ENCODE results near the gene DIDO1.

The DIDO1 gene

DNA sequence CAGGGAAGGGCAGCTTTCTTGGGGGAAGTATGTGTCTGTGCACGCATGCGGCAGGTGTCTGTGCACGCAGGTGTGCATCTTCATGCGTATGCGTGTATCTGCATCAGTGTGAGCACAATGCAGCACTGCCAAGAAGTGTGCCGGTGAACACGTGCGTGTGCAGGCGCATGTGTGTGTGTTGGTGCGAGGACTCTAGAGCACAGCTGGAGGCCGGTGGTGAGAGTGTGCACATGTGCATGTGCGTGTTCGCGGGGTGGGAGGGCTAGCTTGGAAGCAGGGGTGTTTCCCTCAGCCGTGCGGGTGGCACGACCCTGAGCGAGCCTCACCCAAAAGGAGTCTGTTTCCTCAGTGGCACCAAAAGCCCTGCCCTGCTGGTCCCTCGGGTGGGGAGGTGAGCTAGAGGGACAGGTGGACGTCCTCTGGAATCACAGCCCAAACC lies 33.7 kb upstream of the DIDO1 start:
- DNase-seq (ENCODE audit: extremely low read depth, insufficient read length), result no peak
- TF ChIP-seq, protein P1, sequence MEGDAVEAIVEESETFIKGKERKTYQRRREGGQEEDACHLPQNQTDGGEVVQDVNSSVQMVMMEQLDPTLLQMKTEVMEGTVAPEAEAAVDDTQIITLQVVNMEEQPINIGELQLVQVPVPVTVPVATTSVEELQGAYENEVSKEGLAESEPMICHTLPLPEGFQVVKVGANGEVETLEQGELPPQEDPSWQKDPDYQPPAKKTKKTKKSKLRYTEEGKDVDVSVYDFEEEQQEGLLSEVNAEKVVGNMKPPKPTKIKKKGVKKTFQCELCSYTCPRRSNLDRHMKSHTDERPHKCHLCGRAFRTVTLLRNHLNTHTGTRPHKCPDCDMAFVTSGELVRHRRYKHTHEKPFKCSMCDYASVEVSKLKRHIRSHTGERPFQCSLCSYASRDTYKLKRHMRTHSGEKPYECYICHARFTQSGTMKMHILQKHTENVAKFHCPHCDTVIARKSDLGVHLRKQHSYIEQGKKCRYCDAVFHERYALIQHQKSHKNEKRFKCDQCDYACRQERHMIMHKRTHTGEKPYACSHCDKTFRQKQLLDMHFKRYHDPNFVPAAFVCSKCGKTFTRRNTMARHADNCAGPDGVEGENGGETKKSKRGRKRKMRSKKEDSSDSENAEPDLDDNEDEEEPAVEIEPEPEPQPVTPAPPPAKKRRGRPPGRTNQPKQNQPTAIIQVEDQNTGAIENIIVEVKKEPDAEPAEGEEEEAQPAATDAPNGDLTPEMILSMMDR (IDR thresholded peaks at IDR 0.05; ENCODE audit: insufficient read depth, low read length, poor library complexity, severe bottlenecking), result no peak
- Histone ChIP-seq H3K27me3 (replicated peaks; ENCODE audit: control insufficient read depth, insufficient read depth, low read length) (no peaks in the 10 kb centered on the region), H3K36me3 (ENCODE audit: control insufficient read depth, insufficient read depth, low read length) (peaks cover 49% of the 10 kb centered on the region), H3K4me3 (replicated peaks; ENCODE audit: low read depth, low read length) (no peak overlapping the region)

GRCh38 chr20:62959101-62959971 lies 33.0 kb upstream of the DIDO1 start:
- no peaks in the 10 kb centered on the region for H3K27me3 ChIP-seq (replicated peaks; ENCODE audit: control insufficient read depth, insufficient read depth, low read length)
- peaks cover 42% of the 10 kb centered on the region for H3K36me3 ChIP-seq (ENCODE audit: control insufficient read depth, insufficient read depth, low read length)
- no peak for DNase-seq (ENCODE audit: extremely low read depth, insufficient read length)
- H3K4me3 ChIP-seq (replicated peaks; ENCODE audit: low read depth, low read length), result no peak overlapping the region
- TF ChIP-seq, protein P1 (IDR thresholded peaks at IDR 0.05; ENCODE audit: insufficient read depth, low read length, poor library complexity, severe bottlenecking), result no peak

- TF ChIP-seq, protein P1 (IDR thresholded peaks at IDR 0.05; ENCODE audit: insufficient read depth, low read length, poor library complexity, severe bottlenecking), result no peak
- Histone ChIP-seq H3K4me3 (replicated peaks; ENCODE audit: low read depth, low read length) (no peak overlapping the region), H3K27me3 (replicated peaks; ENCODE audit: control insufficient read depth, insufficient read depth, low read length) (no peaks in the 10 kb centered on the region), H3K36me3 (ENCODE audit: control insufficient read depth, insufficient read depth, low read length) (peaks cover 39% of the 10 kb centered on the region)
- no peak for DNase-seq (ENCODE audit: extremely low read depth, insufficient read length)
These were observed 32.2 kb upstream of the DIDO1 start for GRCh38 chr20:62958388-62959100.

DNA sequence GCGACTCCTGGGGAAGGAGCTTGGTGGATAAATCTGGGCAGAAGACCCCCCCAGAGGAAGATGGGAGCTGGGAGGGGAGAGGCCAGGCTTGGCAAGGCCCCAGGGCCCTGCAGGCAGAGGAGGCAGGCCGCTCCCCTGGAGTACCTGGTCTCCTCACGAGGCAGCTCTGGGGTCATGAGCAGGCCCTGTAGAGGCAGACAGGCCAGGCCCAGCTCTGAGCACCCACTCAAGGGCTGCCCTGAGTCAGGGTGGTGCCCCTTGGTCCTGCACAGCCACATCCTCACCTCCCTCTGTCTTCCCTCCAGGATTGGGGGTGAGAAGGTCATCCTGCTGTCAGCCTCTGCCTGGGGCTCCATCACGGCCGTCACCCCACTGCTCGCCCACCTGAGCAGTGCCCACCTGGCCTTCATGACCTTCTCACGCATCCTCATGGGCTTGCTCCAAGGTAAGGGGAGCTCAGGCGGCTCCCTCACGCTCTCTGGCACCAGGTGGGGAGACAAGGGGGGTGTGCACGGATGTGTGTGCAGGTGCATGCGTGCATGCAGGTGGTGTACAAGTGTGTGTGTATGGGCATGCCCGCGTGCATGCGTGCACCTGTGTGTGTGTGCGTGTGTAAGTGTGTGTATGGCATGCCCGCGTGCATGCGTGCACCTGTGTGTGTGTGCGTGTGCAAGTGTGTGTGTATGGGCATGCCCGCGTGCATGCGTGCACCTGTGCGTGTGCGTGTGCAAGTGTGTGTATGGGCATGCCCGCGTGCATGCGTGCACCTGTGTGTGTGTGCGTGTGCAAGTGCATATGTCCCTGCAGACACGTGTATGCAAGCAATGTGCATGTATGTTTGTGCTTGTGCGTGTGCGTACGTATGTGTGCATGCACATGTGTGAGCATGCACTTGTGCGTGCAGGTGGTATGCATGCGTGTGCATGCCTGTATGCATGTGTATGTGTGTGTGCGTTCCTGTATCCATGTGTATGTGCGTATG lies 31.1 kb upstream of the DIDO1 start:
- H3K27me3 ChIP-seq (replicated peaks; ENCODE audit: control insufficient read depth, insufficient read depth, low read length), result no peaks in the 10 kb centered on the region
- no peak overlapping the region for H3K4me3 ChIP-seq (replicated peaks; ENCODE audit: low read depth, low read length)
- TF ChIP-seq, protein P1 (IDR thresholded peaks at IDR 0.05; ENCODE audit: insufficient read depth, low read length, poor library complexity, severe bottlenecking), result no peak
- peaks cover 34% of the 10 kb centered on the region for H3K36me3 ChIP-seq (ENCODE audit: control insufficient read depth, insufficient read depth, low read length)
- DNase-seq (ENCODE audit: extremely low read depth, insufficient read length), result no peak

DNA sequence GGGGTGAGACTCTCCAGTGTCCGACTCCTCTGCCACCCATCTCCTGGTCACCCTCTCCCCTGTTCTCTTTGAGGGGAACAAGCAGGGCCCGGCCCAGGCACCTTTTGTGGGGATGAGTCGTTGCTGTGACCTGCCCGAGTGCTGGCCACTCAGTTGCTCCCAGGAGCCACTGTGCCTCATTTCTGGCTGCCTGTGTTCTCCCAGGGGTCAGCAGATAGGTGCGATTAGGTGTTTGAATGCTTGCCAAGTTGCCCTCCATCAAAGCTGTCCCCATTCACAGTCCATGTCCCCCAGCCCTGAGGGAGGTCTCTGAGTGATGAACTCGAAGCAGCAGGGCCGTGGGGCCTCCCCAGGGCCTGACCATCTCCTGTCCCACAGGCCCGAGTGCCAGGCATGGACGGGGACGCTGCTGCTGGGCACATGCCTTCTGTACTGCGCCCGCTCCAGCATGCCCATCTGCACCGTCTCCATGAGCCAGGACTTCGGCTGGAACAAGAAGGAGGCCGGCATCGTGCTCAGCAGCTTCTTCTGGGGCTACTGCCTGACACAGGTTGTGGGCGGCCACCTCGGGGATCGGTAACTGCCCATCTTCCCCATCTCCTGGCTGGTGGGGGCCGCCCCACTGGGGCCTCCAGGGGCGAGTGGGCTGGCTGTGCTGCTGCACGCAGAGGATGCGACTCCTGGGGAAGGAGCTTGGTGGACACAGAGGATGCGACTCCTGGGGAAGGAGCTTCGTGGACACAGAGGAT lies 30.3 kb upstream of the DIDO1 start:
- no peak overlapping the region for H3K4me3 ChIP-seq (replicated peaks; ENCODE audit: low read depth, low read length)
- TF ChIP-seq, protein P1 (IDR thresholded peaks at IDR 0.05; ENCODE audit: insufficient read depth, low read length, poor library complexity, severe bottlenecking), result no peak
- peaks cover 34% of the 10 kb centered on the region for H3K36me3 ChIP-seq (ENCODE audit: control insufficient read depth, insufficient read depth, low read length)
- H3K27me3 ChIP-seq (replicated peaks; ENCODE audit: control insufficient read depth, insufficient read depth, low read length), result no peaks in the 10 kb centered on the region
- DNase-seq (ENCODE audit: extremely low read depth, insufficient read length), result no peak

Data from GM06990 (cell line).